ENCODE results near the gene TNS3.
A peak's percentile ranks its signal among the peaks of the same experiment; 100 is the strongest.

The TNS3 gene

GRCh38 chr7:47480576-47481538 lies 101.1 kb downstream of the TNS3 start:
- TF ChIP-seq CTCF (conservative IDR thresholded peaks at IDR 0.05; ENCODE audit: low read depth, low read length): no peak
- H3K4me3 ChIP-seq (ENCODE audit: low read depth, low read length): no peak overlapping the region
- DNase-seq (ENCODE audit: low read depth): no peak

GRCh38 chr7:47479821-47480575 lies 101.9 kb downstream of the TNS3 start:
- H3K4me3 ChIP-seq (ENCODE audit: low read depth, low read length): no peak overlapping the region
- no peak for DNase-seq (ENCODE audit: low read depth)
- no peak for TF ChIP-seq CTCF (conservative IDR thresholded peaks at IDR 0.05; ENCODE audit: low read depth, low read length)

GRCh38 chr7:47478926-47479711 lies 102.8 kb downstream of the TNS3 start:
- TF ChIP-seq CTCF (conservative IDR thresholded peaks at IDR 0.05; ENCODE audit: low read depth, low read length): no peak
- no peak for DNase-seq (ENCODE audit: low read depth)
- no peak overlapping the region for H3K4me3 ChIP-seq (ENCODE audit: low read depth, low read length)

DNA sequence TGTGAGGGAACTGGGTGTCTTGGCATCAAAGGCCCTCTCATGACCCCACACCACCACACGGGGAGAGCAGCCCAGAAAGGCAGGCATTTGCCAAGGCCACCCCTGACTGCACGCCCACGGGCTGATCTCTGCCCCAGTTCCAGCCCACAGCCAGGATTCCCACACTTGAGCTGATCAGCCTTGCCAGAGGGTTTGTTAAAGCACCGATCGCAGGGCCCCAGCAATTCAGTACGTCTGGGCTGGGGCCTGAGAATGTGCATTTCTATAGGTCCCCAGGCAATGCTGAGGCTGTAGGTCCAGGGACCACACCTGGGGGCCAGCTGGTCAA lies 103.9 kb downstream of the TNS3 start:
- DNase-seq (ENCODE audit: low read depth): peak; percentile 48
- H3K4me3 ChIP-seq (ENCODE audit: low read depth, low read length): no peak overlapping the region
- no peak for TF ChIP-seq CTCF (conservative IDR thresholded peaks at IDR 0.05; ENCODE audit: low read depth, low read length)

GRCh38 chr7:47477191-47478016 lies 104.5 kb downstream of the TNS3 start:
- TF ChIP-seq CTCF (conservative IDR thresholded peaks at IDR 0.05; ENCODE audit: low read depth, low read length): no peak
- DNase-seq (ENCODE audit: low read depth): no peak
- no peak overlapping the region for H3K4me3 ChIP-seq (ENCODE audit: low read depth, low read length)

DNA sequence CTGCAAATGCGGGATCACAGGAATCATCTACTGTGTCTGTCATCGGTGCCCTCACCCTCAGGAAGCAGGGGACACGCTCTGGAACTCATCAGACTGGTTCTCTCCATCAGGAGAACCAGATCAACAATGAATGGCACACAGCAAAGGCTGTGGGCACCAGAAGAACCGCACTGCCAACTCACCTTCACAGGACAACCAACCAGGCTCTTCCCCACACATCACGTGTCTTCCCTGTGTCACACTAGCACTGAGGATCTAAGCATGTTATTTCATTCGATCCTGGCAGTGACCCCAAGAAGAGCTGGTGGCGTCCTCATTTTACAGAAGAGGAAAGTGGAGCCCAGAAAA lies 106.1 kb downstream of the TNS3 start:
- no peak overlapping the region for H3K4me3 ChIP-seq (ENCODE audit: low read depth, low read length)
- TF ChIP-seq CTCF (conservative IDR thresholded peaks at IDR 0.05; ENCODE audit: low read depth, low read length): no peak
- no peak for DNase-seq (ENCODE audit: low read depth)

Data from choroid plexus epithelial cell (primary cell).